Islet of Langerhans (tissue), 1 donor: Measurements from ENCODE around the gene SLC1A5.

Experiments
- FAIRE-seq: peaks from one replicate; lab custom pipeline; 2011; peaks lifted over from hg19 to GRCh38; lab: Jason Lieb, UNC

The SLC1A5 gene

GRCh38 chr19:46725036-46725820, 63.2 kb downstream of the SLC1A5 start:
- no peak for FAIRE-seq
